OCI-LY3 (cell line): ENCODE results near the gene SLC16A7.

Experiments used
- EZH2phosphoT487 ChIP-seq: fragments of 200-600 bp; shearing (Covaris generic); IDR thresholded peaks from 2 replicates; pipeline ENCODE4 v1.6.1; 2018; ENCODE audit warnings: antibody characterized with exemption, mixed run types, low read depth
- TF ChIP-seq, protein P1 (sequence below): fragments of 200-600, 300-600 bp; sonication (generic); IDR thresholded peaks from 2 replicates; pipeline ENCODE4 v1.5.1; 2014; ENCODE audit warnings: antibody characterized with exemption, low read length, low read depth

DNA sequence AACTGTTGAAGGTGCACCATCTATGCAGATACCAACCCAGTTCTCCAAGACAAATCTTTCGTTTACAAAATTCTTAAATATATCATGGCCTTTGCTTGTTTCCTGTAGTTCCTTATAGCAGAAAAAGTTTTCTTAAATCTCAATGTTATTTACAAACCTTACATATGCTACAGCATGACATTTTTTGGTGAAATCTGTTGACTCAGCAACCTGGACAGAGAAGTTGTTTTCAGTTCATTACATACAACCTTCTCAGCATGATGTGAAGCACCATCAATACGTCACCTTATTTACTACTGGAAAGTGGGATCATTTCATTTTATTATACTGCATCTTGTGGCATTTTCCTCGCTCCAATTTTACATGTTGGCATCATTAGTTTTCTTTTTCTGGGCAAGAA lies 231.9 kb downstream of the SLC16A7 start:
- TF ChIP-seq, protein P1, sequence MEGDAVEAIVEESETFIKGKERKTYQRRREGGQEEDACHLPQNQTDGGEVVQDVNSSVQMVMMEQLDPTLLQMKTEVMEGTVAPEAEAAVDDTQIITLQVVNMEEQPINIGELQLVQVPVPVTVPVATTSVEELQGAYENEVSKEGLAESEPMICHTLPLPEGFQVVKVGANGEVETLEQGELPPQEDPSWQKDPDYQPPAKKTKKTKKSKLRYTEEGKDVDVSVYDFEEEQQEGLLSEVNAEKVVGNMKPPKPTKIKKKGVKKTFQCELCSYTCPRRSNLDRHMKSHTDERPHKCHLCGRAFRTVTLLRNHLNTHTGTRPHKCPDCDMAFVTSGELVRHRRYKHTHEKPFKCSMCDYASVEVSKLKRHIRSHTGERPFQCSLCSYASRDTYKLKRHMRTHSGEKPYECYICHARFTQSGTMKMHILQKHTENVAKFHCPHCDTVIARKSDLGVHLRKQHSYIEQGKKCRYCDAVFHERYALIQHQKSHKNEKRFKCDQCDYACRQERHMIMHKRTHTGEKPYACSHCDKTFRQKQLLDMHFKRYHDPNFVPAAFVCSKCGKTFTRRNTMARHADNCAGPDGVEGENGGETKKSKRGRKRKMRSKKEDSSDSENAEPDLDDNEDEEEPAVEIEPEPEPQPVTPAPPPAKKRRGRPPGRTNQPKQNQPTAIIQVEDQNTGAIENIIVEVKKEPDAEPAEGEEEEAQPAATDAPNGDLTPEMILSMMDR = no peak
- TF ChIP-seq EZH2phosphoT487 = no peak
